HG03432 (cell line): ENCODE results near the gene AKAP1.

Experiments used
- ATAC-seq: cut with Tn5 transposase; IDR thresholded peaks from one replicate; pipeline ENCODE4 v1.9.1; 2021; ENCODE audit warnings: mild to moderate bottlenecking, moderate library complexity; ENCODE audit not compliant: unreplicated experiment

Gene AKAP1

DNA sequence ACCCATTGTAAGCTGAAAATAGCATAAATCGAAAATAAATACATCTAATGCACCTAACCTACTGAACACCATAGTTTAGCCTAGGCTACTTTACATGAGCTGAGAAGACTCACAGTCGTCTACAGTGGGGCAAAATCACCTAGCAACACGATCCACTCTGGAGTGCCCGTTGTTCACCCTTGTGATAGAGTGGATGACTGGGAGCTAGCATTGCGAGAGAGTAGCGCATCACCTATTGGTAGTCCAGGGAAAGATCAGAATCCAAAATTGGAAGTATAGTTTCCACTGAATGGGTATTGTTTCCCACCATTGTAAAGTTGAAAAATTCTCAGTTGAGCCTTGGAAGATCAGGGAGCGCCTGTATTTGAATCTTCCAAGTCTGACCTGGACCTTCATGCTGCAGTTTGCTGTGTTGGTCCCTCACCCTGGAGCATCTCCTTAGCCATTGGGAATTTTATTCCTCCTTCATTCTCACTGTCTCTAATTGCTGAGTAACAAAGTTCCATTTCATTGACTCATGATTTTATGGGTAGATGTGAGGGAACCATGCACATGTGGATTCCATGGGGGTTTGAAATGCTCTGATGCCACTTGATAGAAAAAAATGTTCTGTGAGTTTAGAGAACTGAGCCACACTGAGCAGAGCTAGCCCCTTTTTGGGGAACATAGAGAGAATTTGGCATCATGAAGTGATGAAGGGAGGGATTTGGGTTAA lies 19.6 kb downstream of the AKAP1 start:
- ATAC-seq, result no peak

GRCh38 chr17:57105591-57105990 lies 20.5 kb downstream of the AKAP1 start:
- ATAC-seq, result no peak

- ATAC-seq, result no peak
These were observed 21.2 kb downstream of the AKAP1 start for GRCh38 chr17:57106107-57106835.

DNA sequence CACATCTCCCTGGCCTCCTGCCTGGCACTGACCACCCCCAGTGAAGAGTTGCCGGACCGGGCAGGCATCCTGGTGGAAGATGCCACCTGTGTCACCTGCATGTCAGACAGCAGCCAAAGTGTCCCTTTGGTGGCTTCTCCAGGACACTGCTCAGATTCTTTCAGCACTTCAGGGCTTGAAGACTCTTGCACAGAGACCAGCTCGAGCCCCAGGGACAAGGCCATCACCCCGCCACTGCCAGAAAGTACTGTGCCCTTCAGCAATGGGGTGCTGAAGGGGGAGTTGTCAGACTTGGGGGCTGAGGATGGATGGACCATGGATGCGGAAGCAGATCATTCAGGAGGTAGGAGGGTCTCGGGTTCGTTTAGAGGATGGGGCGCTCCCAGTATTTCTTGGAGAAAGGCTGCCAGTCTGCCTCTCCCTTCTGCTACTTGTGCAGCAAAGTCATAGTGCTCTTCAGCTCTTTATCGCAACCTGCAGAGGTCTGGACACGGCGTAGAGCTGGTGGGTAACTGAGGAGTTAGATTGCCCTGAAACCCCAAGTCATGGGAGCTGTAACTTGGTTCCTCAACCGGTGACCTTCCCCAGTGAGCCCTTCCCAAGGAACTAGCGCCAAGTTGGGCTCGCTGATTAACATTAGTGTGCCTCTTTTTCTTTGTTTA lies 21.9 kb downstream of the AKAP1 start:
- no peak for ATAC-seq

- ATAC-seq, result no peak
These were observed 22.6 kb downstream of the AKAP1 start for GRCh38 chr17:57107498-57108101.

DNA sequence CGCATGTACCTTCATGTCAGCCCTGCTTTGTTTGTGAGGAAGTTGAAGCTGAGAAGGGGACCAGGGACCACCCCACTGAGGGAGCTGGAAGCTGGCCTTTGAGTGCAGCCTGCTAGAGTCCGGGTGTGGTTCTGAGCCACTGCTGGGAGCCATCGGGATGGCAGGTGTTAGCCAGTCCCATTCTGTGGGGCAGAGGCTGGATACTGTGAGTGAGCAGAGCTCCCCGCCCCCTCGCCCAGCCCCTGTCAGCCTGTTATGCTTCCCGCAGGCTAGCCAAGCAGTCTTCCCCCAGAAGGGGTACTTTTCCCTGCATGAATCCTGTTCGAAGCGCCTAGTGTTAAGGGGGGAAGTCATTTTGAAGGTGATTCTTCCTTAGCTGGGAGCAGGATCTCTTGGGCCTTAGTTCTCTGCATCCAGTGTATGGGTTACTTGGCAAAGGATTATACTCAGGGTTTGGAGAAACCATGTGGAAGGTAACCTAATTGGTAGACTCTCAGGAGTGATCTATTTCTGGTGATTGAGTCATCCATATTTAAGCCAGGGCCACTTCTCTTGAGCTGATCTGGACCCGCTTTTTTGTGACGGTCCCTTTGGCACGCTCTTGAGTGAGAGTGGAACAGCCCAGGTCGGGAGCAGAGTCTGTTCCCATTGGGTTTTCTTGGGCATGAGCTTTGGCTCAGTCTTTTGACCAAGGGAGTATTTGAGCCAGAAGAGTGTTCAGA lies 23.8 kb downstream of the AKAP1 start:
- ATAC-seq, result no peak

DNA sequence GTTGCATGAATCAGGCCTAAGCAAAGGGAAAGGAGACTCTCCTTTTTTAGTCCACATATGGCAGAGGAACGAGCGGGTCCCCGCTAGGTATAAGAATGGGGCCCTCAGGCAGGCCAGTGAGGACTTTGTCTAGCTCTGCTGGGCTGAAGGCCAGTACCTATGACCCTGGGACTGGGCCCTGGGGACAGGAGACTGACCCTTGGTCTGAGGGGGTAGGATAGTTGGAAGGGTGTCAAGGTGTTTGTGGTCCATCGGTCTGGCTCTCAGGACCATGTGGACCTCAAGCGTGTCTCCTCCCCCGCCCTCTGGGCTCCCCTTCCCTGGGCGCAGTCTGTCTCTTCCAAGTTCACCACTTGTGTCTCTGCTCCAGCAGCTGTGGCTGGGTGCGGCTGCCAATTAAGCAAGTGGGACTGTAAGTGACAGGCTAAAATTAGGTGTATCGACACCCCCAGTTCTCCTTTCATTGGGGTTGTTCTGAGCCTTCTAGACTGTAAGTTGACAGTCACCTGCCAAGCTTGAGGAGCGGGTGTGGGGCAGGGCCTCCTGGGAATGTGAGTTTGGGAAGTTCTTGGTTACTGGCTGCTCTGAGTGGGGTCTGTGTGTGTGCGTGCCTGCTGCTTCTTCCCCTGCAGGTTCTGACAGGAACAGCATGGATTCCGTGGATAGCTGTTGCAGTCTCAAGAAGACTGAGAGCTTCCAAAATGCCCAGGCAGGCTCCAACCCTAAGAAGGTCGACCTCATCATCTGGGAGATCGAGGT lies 24.5 kb downstream of the AKAP1 start:
- ATAC-seq, result no peak

DNA sequence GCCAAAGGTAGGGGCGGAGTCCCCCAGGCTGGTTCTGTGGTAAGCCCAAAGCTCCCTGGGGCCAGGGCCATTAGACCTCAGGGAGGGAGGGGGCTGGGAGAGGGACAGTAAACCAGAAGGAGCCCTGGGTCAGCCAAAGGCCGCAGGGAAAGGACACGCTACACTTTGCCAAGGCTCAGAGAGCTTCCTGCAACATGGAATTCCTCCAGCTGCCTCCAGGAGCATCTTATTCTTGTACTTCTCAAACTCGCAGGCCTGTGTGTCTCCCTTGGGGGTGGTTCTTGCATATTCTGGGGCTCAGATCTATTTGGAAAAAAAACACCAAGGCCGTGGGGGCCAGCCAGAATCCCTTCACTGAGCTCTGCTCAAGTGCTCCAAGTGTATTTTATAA lies 25.1 kb downstream of the AKAP1 start:
- ATAC-seq, result no peak

DNA sequence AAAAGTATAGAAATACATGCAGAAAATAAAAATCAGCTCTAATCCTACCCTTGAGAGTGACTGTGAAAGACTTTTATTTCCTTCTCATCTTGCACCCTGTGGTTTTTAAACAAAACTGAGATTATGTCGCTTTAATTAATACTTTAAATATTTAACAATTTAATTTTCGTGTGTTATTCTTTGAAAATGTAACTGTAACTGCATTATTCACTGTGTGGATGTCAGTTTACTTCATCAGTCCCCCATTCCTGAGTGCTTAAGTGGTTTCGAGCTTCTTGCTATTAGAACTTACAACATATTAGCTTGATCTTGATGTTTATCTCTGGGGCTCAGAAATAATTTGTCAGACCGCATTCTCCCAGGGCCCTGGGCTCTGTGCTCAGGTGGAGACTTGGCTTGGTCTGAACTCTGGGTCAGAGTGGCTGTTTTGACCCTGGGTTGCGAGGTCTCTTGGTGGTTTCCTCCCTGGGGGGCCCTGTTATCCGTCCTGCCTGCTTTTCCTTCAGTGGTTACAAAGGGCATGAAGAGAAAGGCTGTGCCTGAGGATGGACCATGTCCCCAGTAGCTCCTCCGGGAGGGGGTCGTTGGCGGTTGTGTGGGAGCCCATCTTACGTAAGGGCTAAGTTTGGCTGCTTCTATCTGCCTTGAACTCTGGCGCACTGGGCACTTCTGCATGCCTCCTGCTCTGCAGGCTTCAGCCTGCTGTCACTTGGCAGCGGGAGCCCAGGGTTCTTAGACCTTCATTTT lies 25.7 kb downstream of the AKAP1 start:
- no peak for ATAC-seq

DNA sequence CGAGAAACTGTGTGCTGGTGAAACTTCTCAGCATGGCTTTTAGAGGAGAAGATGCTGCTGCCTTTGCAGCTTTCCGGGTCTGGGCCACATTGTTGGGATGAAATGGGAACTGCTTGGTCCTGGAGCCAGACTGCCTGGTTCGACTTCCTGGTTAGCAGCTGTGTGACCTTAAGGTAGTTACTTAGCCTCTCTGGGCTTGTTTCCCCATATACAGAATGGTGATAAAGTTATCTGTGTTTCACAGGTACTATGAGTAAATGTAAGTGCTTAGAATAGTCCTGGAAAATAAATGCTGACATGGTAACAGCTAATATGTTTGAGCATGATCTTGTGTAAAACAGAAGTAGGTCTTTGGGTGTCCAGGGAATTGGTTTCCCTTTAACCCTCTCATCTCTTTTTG lies 26.3 kb downstream of the AKAP1 start:
- ATAC-seq, result no peak

DNA sequence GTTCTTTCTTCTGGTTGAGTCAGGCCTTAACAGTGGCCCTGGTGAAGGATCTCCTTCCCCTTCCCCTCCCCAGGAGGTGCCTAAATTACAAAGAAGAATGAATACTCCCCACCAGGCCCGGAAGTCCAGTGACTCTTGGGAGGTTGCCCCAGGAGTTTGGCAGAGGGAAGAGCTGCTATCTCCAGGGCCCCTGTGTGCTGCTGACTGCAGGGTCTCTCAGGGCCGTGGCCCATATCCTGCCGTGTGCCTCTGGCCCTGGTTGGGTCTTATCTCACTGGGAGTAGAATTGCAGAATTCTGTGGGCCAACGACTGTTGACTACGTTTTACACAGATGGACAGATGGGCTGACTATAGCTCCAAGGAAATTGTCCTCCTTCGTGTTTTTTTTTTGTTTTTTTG lies 28.0 kb downstream of the AKAP1 start:
- no peak for ATAC-seq

GRCh38 chr17:57113656-57114055 lies 28.6 kb downstream of the AKAP1 start:
- no peak for ATAC-seq

DNA sequence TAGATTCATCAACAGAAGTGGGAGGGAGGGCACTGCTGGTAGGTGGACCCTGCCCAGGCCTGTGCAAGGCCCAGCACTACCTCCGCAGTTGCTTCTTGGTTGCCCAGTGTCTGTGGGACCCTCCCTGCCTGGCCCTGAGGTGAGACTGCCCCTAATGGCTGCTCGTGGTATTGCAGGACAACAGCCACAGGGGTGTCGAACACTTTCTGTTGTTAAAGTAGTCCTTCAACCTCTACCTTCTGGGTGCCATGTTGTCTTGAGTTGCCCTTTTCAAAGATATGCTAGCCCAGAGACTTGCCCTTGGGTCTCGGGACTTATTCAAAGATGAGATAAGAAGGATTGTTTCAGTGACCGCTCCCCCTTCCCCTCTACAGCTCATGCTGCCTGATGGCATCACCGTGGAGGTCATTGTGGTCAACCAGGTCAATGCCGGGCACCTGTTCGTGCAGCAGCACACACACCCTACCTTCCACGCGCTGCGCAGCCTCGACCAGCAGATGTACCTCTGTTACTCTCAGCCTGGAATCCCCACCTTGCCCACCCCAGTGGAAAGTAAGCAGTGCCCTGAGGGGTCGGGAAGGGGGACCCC lies 29.1 kb downstream of the AKAP1 start:
- ATAC-seq, result no peak

DNA sequence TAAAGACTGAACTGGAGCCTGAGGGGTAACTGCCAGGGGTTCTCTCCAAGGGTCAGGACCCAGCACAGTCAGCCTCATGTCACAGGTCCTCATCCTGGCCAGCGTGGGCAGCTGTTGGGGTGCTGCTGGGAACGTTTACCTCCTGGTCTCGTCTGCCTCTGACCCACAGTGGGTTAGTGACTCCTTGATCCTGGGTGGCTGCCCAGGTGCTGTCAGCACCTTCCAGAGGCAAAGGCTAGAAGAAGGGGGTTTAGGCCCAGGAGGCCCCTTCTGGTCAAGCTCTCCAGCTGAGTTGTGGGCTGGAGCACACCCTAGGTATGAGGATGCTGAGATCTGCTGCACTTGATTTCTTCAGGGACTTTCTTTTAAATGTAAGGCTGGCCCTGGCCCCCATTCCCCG lies 30.3 kb downstream of the AKAP1 start:
- ATAC-seq, result no peak

DNA sequence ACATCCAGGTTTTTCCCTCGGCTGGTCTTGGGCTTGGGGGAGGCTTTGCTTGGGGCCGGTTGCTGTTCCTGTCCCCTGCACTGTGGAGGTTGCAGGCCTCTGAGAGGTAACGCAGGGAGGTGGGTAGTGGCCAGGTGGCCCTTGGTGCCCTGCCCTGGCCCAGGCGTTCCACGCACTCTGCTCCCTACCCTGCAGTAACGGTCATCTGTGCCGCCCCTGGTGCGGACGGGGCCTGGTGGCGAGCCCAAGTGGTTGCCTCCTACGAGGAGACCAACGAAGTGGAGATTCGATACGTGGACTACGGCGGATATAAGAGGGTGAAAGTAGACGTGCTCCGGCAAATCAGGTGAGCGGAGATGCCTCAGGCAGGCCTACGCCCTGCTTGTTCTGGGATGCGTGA lies 30.9 kb downstream of the AKAP1 start:
- no peak for ATAC-seq

GRCh38 chr17:57117798-57118197 lies 32.8 kb downstream of the AKAP1 start:
- ATAC-seq, result no peak

GRCh38 chr17:57120814-57121213 lies 35.8 kb downstream of the AKAP1 start:
- no peak for ATAC-seq

- ATAC-seq, result no peak
These were observed 36.4 kb downstream of the AKAP1 start for GRCh38 chr17:57121308-57122042.

- no peak for ATAC-seq
These were observed 39.0 kb downstream of the AKAP1 start for GRCh38 chr17:57124053-57124452.
